ENCODE results near the gene EHBP1L1. TPM values are rescaled to one million over a fixed set of nuclear protein-coding genes. Genes with fewer than 3 reads are reported as not detected.

Gene EHBP1L1
- total and polyA plus RNA-seq, 2 of the 13 experiments (the other 11 are each of a cell fraction or from before 2014, with no cell fraction given) = 8.3 to 10.6 TPM

GRCh38 chr11:65574109-65574810 is 1.6 kb upstream of the EHBP1L1 start (continued):
- TF ChIP-seq HDAC6 (IDR thresholded peaks at IDR 0.05; ENCODE audit: low read depth, low read length) = no peak
- 0 out of 2 replicates have a peak, but pooled peaks have one; percentile 41 for TF ChIP-seq ZNF772 (CRISPR knock-in tag; IDR thresholded peaks at IDR 0.05)
- TF ChIP-seq ZNF724P (CRISPR knock-in tag; IDR thresholded peaks at IDR 0.05; ENCODE audit: borderline replicate concordance) = no peak
- TF ChIP-seq TMF1 (CRISPR knock-in tag; IDR thresholded peaks at IDR 0.05; ENCODE audit: low read depth) = no peak
- no peak for TF ChIP-seq RFXANK (CRISPR knock-in tag; IDR thresholded peaks at IDR 0.05)
- TF ChIP-seq ATRX (CRISPR knock-in tag; IDR thresholded peaks at IDR 0.05; ENCODE audit: borderline replicate concordance) = no peak
- no peak for TF ChIP-seq HNRNPUL1 (IDR thresholded peaks at IDR 0.05; ENCODE audit: low read depth, low read length)
- TF ChIP-seq SALL2 (CRISPR knock-in tag; IDR thresholded peaks at IDR 0.05) = peak; percentile 55; the same call in 1 of the 2 replicates
- no peak for TF ChIP-seq ZNF333 (CRISPR knock-in tag; IDR thresholded peaks at IDR 0.05; ENCODE audit: borderline replicate concordance)
- 0 out of 2 replicates have a peak, but pooled peaks have one; percentile 56 for TF ChIP-seq ZNF335 (CRISPR knock-in tag; IDR thresholded peaks at IDR 0.05)
- no peak for TF ChIP-seq MIER3 (CRISPR knock-in tag; IDR thresholded peaks at IDR 0.05; ENCODE audit: borderline replicate concordance)
- no peak for TF ChIP-seq FOXK1 (CRISPR knock-in tag; IDR thresholded peaks at IDR 0.05; ENCODE audit: borderline replicate concordance, low read depth)
- TF ChIP-seq ZNF232 (CRISPR knock-in tag; IDR thresholded peaks at IDR 0.05; ENCODE audit: borderline replicate concordance) = no peak
- TF ChIP-seq ZNF589 (CRISPR knock-in tag; conservative IDR thresholded peaks at IDR 0.05) = no peak
- TF ChIP-seq, protein P1, sequence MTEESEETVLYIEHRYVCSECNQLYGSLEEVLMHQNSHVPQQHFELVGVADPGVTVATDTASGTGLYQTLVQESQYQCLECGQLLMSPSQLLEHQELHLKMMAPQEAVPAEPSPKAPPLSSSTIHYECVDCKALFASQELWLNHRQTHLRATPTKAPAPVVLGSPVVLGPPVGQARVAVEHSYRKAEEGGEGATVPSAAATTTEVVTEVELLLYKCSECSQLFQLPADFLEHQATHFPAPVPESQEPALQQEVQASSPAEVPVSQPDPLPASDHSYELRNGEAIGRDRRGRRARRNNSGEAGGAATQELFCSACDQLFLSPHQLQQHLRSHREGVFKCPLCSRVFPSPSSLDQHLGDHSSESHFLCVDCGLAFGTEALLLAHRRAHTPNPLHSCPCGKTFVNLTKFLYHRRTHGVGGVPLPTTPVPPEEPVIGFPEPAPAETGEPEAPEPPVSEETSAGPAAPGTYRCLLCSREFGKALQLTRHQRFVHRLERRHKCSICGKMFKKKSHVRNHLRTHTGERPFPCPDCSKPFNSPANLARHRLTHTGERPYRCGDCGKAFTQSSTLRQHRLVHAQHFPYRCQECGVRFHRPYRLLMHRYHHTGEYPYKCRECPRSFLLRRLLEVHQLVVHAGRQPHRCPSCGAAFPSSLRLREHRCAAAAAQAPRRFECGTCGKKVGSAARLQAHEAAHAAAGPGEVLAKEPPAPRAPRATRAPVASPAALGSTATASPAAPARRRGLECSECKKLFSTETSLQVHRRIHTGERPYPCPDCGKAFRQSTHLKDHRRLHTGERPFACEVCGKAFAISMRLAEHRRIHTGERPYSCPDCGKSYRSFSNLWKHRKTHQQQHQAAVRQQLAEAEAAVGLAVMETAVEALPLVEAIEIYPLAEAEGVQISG (CRISPR knock-in tag; IDR thresholded peaks at IDR 0.05) = peak; percentile 69
- no peak for TF ChIP-seq FOXO1 (CRISPR knock-in tag; IDR thresholded peaks at IDR 0.05)
- TF ChIP-seq SMARCE1 (IDR thresholded peaks at IDR 0.05; ENCODE audit: borderline replicate concordance) = no peak
- TF ChIP-seq ZNF777 (CRISPR knock-in tag; IDR thresholded peaks at IDR 0.05) = 0 out of 2 replicates have a peak, but pooled peaks have one; percentile 41
- TF ChIP-seq TEAD3 (CRISPR knock-in tag; optimal IDR thresholded peaks at IDR 0.05; ENCODE audit: borderline replicate concordance) = no peak
- no peak for TF ChIP-seq E2F2 (CRISPR knock-in tag; IDR thresholded peaks at IDR 0.05; ENCODE audit: borderline replicate concordance)
- no peak for TF ChIP-seq ARNT (IDR thresholded peaks at IDR 0.05)
- no peak for TF ChIP-seq FLYWCH1 (CRISPR knock-in tag; IDR thresholded peaks at IDR 0.05)
- TF ChIP-seq ZBTB3 (CRISPR knock-in tag; IDR thresholded peaks at IDR 0.05; ENCODE audit: borderline replicate concordance, low read depth) = no peak
- no peak for TF ChIP-seq ZBED4 (CRISPR knock-in tag; IDR thresholded peaks at IDR 0.05; ENCODE audit: borderline replicate concordance)

Data from HepG2 (cell line).